ENCODE results near the gene C16orf96.

- no peak for TF ChIP-seq CTCF (IDR thresholded peaks at IDR 0.05)
- TF ChIP-seq POLR2A (IDR thresholded peaks at IDR 0.05), result no peak
Measured at GRCh38 chr16:4513086-4513860, 42.9 kb upstream of the C16orf96 start.
